GM23338 (cell line): Measurements from ENCODE around the gene LAP3. TPM values are rescaled to one million over a fixed set of nuclear protein-coding genes. Genes with fewer than 3 reads are reported as not detected.

Source experiments
- ATAC-seq: fragments of 200-7000 bp; cut with Tn5 transposase; 3 replicates; pipeline ENCODE4 v1.9.1; 2020
- DNase-seq: peaks from one replicate; pipeline ENCODE4 v3.0.0-alpha.2; 2015; ENCODE audit warnings: low spot score
- H2AFZ ChIP-seq: fragments of 200-600 bp; sonication (generic); 2 replicates; pipeline ENCODE4 v1.8.0; 2016; ENCODE audit warnings: antibody characterized with exemption, mild to moderate bottlenecking, moderate library complexity
- H3F3A ChIP-seq: fragments of 200-600 bp; sonication (generic); replicated peaks from 2 replicates; pipeline ENCODE4 v1.8.0; 2017; ENCODE audit warnings: antibody characterized with exemption, mixed run types, low read depth
- H3K27ac ChIP-seq: fragments of 200-600 bp; sonication (generic); 2 replicates; pipeline ENCODE4 v1.6.1; 2016; ENCODE audit warnings: low read depth
- H3K27me3 ChIP-seq: fragments of 200-600 bp; sonication (generic); 2 replicates; pipeline ENCODE4 v1.8.0; 2016; ENCODE audit warnings: mild to moderate bottlenecking, mixed run types, moderate library complexity; ENCODE audit not compliant: insufficient read depth
- H3K36me3 ChIP-seq: fragments of 200-600 bp; sonication (generic); 2 replicates; pipeline ENCODE4 v1.8.0; 2016; ENCODE audit warnings: mild to moderate bottlenecking; ENCODE audit not compliant: insufficient read depth
- H3K4me1 ChIP-seq: fragments of 200-600 bp; sonication (generic); 2 replicates; pipeline ENCODE4 v1.8.0; 2016; ENCODE audit warnings: mild to moderate bottlenecking, moderate library complexity; ENCODE audit not compliant: insufficient read depth
- H3K4me2 ChIP-seq: fragments of 200-600 bp; sonication (generic); 2 replicates; pipeline ENCODE4 v1.7.1; 2017; ENCODE audit warnings: mixed run types
- H3K4me3 ChIP-seq: fragments of 200-600 bp; sonication (generic); 2 replicates; pipeline ENCODE4 v1.6.1; 2016; ENCODE audit warnings: mixed run types
- H3K79me2 ChIP-seq: fragments of 200-600 bp; sonication (generic); replicated peaks from 2 replicates; pipeline ENCODE4 v1.8.0; 2017; ENCODE audit warnings: mild to moderate bottlenecking; ENCODE audit not compliant: insufficient read depth
- H3K9me2 ChIP-seq: fragments of 200-600 bp; sonication (generic); 2 replicates; pipeline ENCODE4 v1.8.0; 2017; ENCODE audit not compliant: insufficient read depth
- H4K20me1 ChIP-seq: fragments of 200-600 bp; sonication (generic); replicated peaks from 2 replicates; pipeline ENCODE4 v1.8.0; 2017; ENCODE audit warnings: mild to moderate bottlenecking; ENCODE audit not compliant: insufficient read depth
- H3K27ac Mint-ChIP-seq: 2 replicates; pipeline ENCODE4 v1.8.0; 2020; ENCODE audit warnings: inconsistent platforms, mild to moderate bottlenecking, moderate library complexity, mixed read lengths
- H3K27me3 Mint-ChIP-seq: 3 replicates; pipeline ENCODE4 v1.8.0; 2022; ENCODE audit warnings: low read depth, mild to moderate bottlenecking, moderate library complexity, mixed read lengths, inconsistent platforms; ENCODE audit not compliant: insufficient read depth, poor library complexity
- H3K36me3 Mint-ChIP-seq: 3 replicates; pipeline ENCODE4 v1.8.0; 2021; ENCODE audit warnings: low read depth, mild to moderate bottlenecking, inconsistent platforms, moderate library complexity, mixed read lengths
- H3K4me1 Mint-ChIP-seq: 3 replicates; pipeline ENCODE4 v1.8.0; 2020; ENCODE audit warnings: mild to moderate bottlenecking, inconsistent platforms, mixed read lengths
- H3K4me3 Mint-ChIP-seq: 3 replicates; pipeline ENCODE4 v1.8.0; 2021; ENCODE audit warnings: moderate library complexity, mild to moderate bottlenecking, inconsistent platforms, mixed read lengths
- H3K9me3 Mint-ChIP-seq: 3 replicates; pipeline ENCODE4 v1.8.0; 2020; ENCODE audit warnings: moderate library complexity, mild to moderate bottlenecking, inconsistent platforms, mixed read lengths
- CREB1 ChIP-seq: fragments of 250-450 bp; sonication (Bioruptor Pico); IDR thresholded peaks from 2 replicates; pipeline ENCODE4 v1.5.0; 2020; ENCODE audit warnings: low read depth, mild to moderate bottlenecking, moderate library complexity
- CTCF ChIP-seq, 2 experiments: fragments of 200-600 bp in 1 of 2; sonication (generic) in 1 of 2; conservative IDR thresholded peaks; 2 replicates each; pipeline versions ENCODE4 v1.5.1 to v1.6.1; 2016 to 2017; ENCODE audit warnings: antibody characterized with exemption in 2 of 2, low read depth in 2 of 2, mild to moderate bottlenecking in 2 of 2, moderate library complexity in 1 of 2
- ETS1 ChIP-seq: IDR thresholded peaks from 2 replicates; pipeline ENCODE4 v1.6.1; 2016; ENCODE audit warnings: antibody characterized with exemption
- EZH2 ChIP-seq: fragments of 200-600 bp; sonication (generic); IDR thresholded peaks from one replicate; pipeline ENCODE4 v1.8.0; 2017; ENCODE audit warnings: antibody characterized with exemption, mild to moderate bottlenecking, low read depth; ENCODE audit not compliant: unreplicated experiment
- EZH2phosphoT487 ChIP-seq: fragments of 200-600 bp; sonication (generic); IDR thresholded peaks from one replicate; pipeline ENCODE4 v1.8.1; 2018; ENCODE audit warnings: antibody characterized with exemption; ENCODE audit not compliant: unreplicated experiment
- JUNB ChIP-seq: IDR thresholded peaks from one replicate; pipeline ENCODE4 v1.6.1; 2016; ENCODE audit warnings: antibody characterized with exemption; ENCODE audit not compliant: unreplicated experiment
- NANOG ChIP-seq: IDR thresholded peaks from 2 replicates; pipeline ENCODE4 v1.6.1; 2016; ENCODE audit warnings: antibody characterized with exemption, borderline replicate concordance
- POLR2AphosphoS5 ChIP-seq: IDR thresholded peaks from 2 replicates; pipeline ENCODE4 v1.6.1; 2016; ENCODE audit warnings: antibody characterized with exemption, low read depth
- STAT1 ChIP-seq: IDR thresholded peaks from one replicate; pipeline ENCODE4 v1.6.1; 2016; ENCODE audit warnings: antibody characterized with exemption; ENCODE audit not compliant: unreplicated experiment
- ZNF114 ChIP-seq: fragments of 250-450 bp; sonication (Bioruptor Pico); IDR thresholded peaks from 2 replicates; pipeline ENCODE4 v1.5.0; 2020; ENCODE audit warnings: mild to moderate bottlenecking, moderate library complexity
- ZNF331 ChIP-seq: fragments of 250-450 bp; sonication (Bioruptor Pico); IDR thresholded peaks from 2 replicates; pipeline ENCODE4 v1.5.0; 2020; ENCODE audit warnings: low read depth, mild to moderate bottlenecking, moderate library complexity
- polyA plus RNA-seq: library from polyadenylated mRNA; unstranded; fragments of >200 nt; fragmentation: Nextera tagmentation; extraction: Ambion mirVana; gene quantifications from 2 replicates; pipeline ENCODE4 v1.2.1, GENCODE V29; 2016
- total RNA-seq: library from RNA; depleted of rRNA; stranded (reverse); fragments of >200 nt; shearing (Covaris generic); gene quantifications from 2 replicates; pipeline ENCODE4 v1.2.3, GENCODE V29; 2014
- TF ChIP-seq, protein P1 (sequence below): fragments of 250-450 bp; sonication (Bioruptor Pico); IDR thresholded peaks from 2 replicates; pipeline ENCODE4 v1.5.0; 2020; ENCODE audit warnings: mild to moderate bottlenecking, moderate library complexity
- TF ChIP-seq, protein P2 (sequence below): IDR thresholded peaks from one replicate; pipeline ENCODE4 v1.6.1; 2018; ENCODE audit warnings: antibody characterized with exemption; ENCODE audit not compliant: unreplicated experiment

LAP3 gene
- total and polyA plus RNA-seq, 2 experiments from 2014 or later = 28.6 to 63.6 TPM

DNA sequence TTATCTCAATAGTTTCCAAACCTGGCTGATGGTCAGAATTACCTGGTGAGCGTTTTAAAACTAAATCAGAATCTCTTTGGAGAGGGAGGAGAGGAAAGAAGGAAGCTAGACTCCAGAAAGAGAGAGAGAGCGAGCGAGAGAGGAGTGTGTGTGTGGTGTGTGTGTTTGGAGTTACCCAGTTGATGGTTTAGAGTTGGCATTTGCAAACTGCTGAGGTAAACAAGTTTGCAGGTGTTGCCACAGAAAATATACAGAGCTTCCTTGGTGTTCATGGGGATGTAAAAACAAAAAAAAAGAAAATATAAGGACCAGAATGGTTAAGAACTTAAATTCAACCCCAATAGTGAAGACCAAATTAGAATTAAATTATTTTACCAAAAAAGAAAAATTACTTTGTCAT lies 26.4 kb upstream of the LAP3 start:
- H3K4me3 Mint-ChIP-seq = no peak overlapping the region
- H3K36me3 Mint-ChIP-seq = no peaks in the 10 kb centered on the region
- Histone ChIP-seq H3K4me2 (no peak overlapping the region), H3K79me2 (no peaks in the 10 kb centered on the region), H3K36me3 (no peaks in the 10 kb centered on the region), H4K20me1 (no peaks in the 10 kb centered on the region), H3K27me3 (no peaks in the 10 kb centered on the region), H3K27ac (no peak overlapping the region), H3F3A (no peaks in the 10 kb centered on the region), H3K4me1 (no peaks in the 10 kb centered on the region), H3K4me3 (no peak overlapping the region), H2AFZ (no peak overlapping the region), H3K9me2 (no peaks in the 10 kb centered on the region)
- peaks cover 12% of the 10 kb centered on the region for H3K27me3 Mint-ChIP-seq
- no peaks in the 10 kb centered on the region; the same call in 2 of the 3 replicates for H3K4me1 Mint-ChIP-seq
- ATAC-seq (no peak), DNase-seq (no peak)
- H3K9me3 Mint-ChIP-seq = no peaks in the 10 kb centered on the region
- H3K27ac Mint-ChIP-seq = no peak overlapping the region
- TF ChIP-seq EZH2 (no peak), ZNF331 (CRISPR knock-in tag) (no peak), NANOG (no peak), ZNF114 (CRISPR knock-in tag) (no peak), CTCF (conservative IDR thresholded peaks at IDR 0.05; ENCODE audit: low read depth in 2 of 2) (no peak), JUNB (no peak), CREB1 (CRISPR knock-in tag) (no peak), ETS1 (no peak), EZH2phosphoT487 (no peak), POLR2AphosphoS5 (no peak), STAT1 (no peak)
- TF ChIP-seq, protein P1, sequence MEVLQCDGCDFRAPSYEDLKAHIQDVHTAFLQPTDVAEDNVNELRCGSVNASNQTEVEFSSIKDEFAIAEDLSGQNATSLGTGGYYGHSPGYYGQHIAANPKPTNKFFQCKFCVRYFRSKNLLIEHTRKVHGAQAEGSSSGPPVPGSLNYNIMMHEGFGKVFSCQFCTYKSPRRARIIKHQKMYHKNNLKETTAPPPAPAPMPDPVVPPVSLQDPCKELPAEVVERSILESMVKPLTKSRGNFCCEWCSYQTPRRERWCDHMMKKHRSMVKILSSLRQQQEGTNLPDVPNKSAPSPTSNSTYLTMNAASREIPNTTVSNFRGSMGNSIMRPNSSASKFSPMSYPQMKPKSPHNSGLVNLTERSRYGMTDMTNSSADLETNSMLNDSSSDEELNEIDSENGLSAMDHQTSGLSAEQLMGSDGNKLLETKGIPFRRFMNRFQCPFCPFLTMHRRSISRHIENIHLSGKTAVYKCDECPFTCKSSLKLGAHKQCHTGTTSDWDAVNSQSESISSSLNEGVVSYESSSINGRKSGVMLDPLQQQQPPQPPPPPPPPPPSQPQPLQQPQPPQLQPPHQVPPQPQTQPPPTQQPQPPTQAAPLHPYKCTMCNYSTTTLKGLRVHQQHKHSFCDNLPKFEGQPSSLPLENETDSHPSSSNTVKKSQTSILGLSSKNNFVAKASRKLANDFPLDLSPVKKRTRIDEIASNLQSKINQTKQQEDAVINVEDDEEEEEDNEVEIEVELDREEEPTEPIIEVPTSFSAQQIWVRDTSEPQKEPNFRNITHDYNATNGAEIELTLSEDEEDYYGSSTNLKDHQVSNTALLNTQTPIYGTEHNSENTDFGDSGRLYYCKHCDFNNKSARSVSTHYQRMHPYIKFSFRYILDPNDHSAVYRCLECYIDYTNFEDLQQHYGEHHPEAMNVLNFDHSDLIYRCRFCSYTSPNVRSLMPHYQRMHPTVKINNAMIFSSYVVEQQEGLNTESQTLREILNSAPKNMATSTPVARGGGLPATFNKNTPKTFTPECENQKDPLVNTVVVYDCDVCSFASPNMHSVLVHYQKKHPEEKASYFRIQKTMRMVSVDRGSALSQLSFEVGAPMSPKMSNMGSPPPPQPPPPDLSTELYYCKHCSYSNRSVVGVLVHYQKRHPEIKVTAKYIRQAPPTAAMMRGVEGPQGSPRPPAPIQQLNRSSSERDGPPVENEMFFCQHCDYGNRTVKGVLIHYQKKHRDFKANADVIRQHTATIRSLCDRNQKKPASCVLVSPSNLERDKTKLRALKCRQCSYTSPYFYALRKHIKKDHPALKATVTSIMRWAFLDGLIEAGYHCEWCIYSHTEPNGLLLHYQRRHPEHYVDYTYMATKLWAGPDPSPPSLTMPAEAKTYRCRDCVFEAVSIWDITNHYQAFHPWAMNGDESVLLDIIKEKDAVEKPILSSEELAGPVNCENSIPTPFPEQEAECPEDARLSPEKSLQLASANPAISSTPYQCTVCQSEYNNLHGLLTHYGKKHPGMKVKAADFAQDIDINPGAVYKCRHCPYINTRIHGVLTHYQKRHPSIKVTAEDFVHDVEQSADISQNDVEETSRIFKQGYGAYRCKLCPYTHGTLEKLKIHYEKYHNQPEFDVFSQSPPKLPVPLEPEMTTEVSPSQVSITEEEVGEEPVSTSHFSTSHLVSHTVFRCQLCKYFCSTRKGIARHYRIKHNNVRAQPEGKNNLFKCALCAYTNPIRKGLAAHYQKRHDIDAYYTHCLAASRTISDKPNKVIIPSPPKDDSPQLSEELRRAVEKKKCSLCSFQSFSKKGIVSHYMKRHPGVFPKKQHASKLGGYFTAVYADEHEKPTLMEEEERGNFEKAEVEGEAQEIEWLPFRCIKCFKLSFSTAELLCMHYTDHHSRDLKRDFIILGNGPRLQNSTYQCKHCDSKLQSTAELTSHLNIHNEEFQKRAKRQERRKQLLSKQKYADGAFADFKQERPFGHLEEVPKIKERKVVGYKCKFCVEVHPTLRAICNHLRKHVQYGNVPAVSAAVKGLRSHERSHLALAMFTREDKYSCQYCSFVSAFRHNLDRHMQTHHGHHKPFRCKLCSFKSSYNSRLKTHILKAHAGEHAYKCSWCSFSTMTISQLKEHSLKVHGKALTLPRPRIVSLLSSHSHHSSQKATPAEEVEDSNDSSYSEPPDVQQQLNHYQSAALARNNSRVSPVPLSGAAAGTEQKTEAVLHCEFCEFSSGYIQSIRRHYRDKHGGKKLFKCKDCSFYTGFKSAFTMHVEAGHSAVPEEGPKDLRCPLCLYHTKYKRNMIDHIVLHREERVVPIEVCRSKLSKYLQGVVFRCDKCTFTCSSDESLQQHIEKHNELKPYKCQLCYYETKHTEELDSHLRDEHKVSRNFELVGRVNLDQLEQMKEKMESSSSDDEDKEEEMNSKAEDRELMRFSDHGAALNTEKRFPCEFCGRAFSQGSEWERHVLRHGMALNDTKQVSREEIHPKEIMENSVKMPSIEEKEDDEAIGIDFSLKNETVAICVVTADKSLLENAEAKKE = no peak
- TF ChIP-seq, protein P2, sequence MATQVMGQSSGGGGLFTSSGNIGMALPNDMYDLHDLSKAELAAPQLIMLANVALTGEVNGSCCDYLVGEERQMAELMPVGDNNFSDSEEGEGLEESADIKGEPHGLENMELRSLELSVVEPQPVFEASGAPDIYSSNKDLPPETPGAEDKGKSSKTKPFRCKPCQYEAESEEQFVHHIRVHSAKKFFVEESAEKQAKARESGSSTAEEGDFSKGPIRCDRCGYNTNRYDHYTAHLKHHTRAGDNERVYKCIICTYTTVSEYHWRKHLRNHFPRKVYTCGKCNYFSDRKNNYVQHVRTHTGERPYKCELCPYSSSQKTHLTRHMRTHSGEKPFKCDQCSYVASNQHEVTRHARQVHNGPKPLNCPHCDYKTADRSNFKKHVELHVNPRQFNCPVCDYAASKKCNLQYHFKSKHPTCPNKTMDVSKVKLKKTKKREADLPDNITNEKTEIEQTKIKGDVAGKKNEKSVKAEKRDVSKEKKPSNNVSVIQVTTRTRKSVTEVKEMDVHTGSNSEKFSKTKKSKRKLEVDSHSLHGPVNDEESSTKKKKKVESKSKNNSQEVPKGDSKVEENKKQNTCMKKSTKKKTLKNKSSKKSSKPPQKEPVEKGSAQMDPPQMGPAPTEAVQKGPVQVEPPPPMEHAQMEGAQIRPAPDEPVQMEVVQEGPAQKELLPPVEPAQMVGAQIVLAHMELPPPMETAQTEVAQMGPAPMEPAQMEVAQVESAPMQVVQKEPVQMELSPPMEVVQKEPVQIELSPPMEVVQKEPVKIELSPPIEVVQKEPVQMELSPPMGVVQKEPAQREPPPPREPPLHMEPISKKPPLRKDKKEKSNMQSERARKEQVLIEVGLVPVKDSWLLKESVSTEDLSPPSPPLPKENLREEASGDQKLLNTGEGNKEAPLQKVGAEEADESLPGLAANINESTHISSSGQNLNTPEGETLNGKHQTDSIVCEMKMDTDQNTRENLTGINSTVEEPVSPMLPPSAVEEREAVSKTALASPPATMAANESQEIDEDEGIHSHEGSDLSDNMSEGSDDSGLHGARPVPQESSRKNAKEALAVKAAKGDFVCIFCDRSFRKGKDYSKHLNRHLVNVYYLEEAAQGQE = no peak
